SK-N-DZ (cell line): ENCODE data around the gene TOP3A.

Source experiments
- DNase-seq: peaks from one replicate; pipeline ENCODE4 v3.0.0-alpha.2; 2015; ENCODE audit warnings: low spot score

TOP3A gene

GRCh38 chr17:18234853-18235380, 79.9 kb downstream of the TOP3A start:
- DNase-seq: no peak

- no peak for DNase-seq
These were observed 80.8 kb downstream of the TOP3A start for GRCh38 chr17:18233803-18234518.

GRCh38 chr17:18231164-18231563, 83.6 kb downstream of the TOP3A start:
- no peak for DNase-seq

- DNase-seq: no peak
These were observed 84.3 kb downstream of the TOP3A start for GRCh38 chr17:18230288-18231141.

- no peak for DNase-seq
These were observed 85.0 kb downstream of the TOP3A start for GRCh38 chr17:18229771-18230170.

- no peak for DNase-seq
These were observed 85.5 kb downstream of the TOP3A start for GRCh38 chr17:18229254-18229653.

GRCh38 chr17:18228176-18228682, 86.6 kb downstream of the TOP3A start:
- no peak for DNase-seq

GRCh38 chr17:18227635-18228034, 87.2 kb downstream of the TOP3A start:
- DNase-seq: no peak

GRCh38 chr17:18226284-18226945, 88.4 kb downstream of the TOP3A start:
- DNase-seq: no peak

- no peak for DNase-seq
These were observed 89.0 kb downstream of the TOP3A start for GRCh38 chr17:18225642-18226283.

GRCh38 chr17:18225121-18225641, 89.6 kb downstream of the TOP3A start, which contains the start of gene LLGL1:
TSS of gene LLGL1 (plus strand) at chr17:18225635. CDS start at chr17:18225683, 48 bp downstream.
- DNase-seq: peak; percentile 95

- DNase-seq: peak; percentile 81
These were observed 90.2 kb downstream of the TOP3A start for GRCh38 chr17:18224387-18225120.

GRCh38 chr17:18224053-18224386, 90.8 kb downstream of the TOP3A start:
- DNase-seq: no peak
